Stomach (tissue), 9 donors: ENCODE data around the gene CYB5A. TPM values are rescaled to one million over a fixed set of nuclear protein-coding genes. Genes with fewer than 3 reads are reported as not detected.
"Not testable (repeated sequence)": the region's sequence is repeated elsewhere in the genome, so short reads cannot be mapped to it uniquely, and the experiment has no call there.

ENCODE experiments used
- DNase-seq, 2 donors: peaks; one replicate each; pipeline versions ENCODE4 v3.0.0 to v3.0.0-alpha.2; 2013 to 2019
- H3K27ac ChIP-seq, 5 donors: fragments of 200-600 bp in 4 of 5; sonication (generic) in 4 of 5; one replicate each; pipeline ENCODE4 v1.5.1; 2013 to 2019; ENCODE audit warnings: mild to moderate bottlenecking in 1 of 5, moderate library complexity in 1 of 5
- H3K27me3 ChIP-seq, 3 donors: fragments of 200-600 bp; sonication (generic); one replicate each; pipeline ENCODE4 v1.5.1; 2017 to 2019; ENCODE audit warnings: mixed run types in 1 of 3
- H3K36me3 ChIP-seq, 4 donors: fragments of 200-600 bp; sonication (generic); 1 replicate in 3 of 4; 2 replicates in 1 of 4; pipeline ENCODE4 v1.5.1; 2016 to 2019
- H3K4me1 ChIP-seq, 4 donors: fragments of 200-600 bp; sonication (generic); one replicate each; pipeline ENCODE4 v1.5.1; 2016 to 2019
- H3K4me3 ChIP-seq, 4 donors: fragments of 200-600 bp; sonication (generic) in 3 of 4; one replicate each; pipeline ENCODE4 v1.5.1; 2016 to 2019; ENCODE audit warnings: mild to moderate bottlenecking in 1 of 4
- H3K9me3 ChIP-seq, 4 donors: fragments of 200-600 bp; sonication (generic); one replicate each; pipeline ENCODE4 v1.5.1; 2016 to 2019
- EP300 ChIP-seq: sonication (generic); formaldehyde crosslinking; IDR thresholded peaks from one replicate; pipeline ENCODE4 v1.6.1; 2017; ENCODE audit warnings: antibody characterized with exemption
- POLR2A ChIP-seq, 4 donors: fragments of 450-650 bp; IDR thresholded peaks; one replicate each; pipeline ENCODE4 v1.6.1; 2016; ENCODE audit warnings: antibody characterized with exemption in 4 of 4, control low read depth in 2 of 4, mild to moderate bottlenecking in 1 of 4, moderate library complexity in 1 of 4
- POLR2AphosphoS5 ChIP-seq, 3 donors: sonication (generic); formaldehyde crosslinking; IDR thresholded peaks; one replicate each; pipeline ENCODE4 v1.6.1; 2016; ENCODE audit warnings: antibody characterized with exemption in 3 of 3
- WGBS, 5 donors: extraction: QIAGEN DNeasy Blood & Tissue Kit in 3 of 5; methylation state at CpG; one replicate each; pipeline versions ENCODE4 v1.1.5 to v1.1.7; 2013 to 2018; 5-methylcytosine and 5-hydroxymethylcytosine counted together
- intact Hi-C: fragments of 100-400 bp; cut with DNase I; formaldehyde crosslinking; loops from one replicate; pipeline ENCODE4 v1.15.1; 2023; ENCODE audit warnings: low total_unique reads
- polyA plus RNA-seq, 3 donors: library from polyadenylated mRNA; stranded (reverse); fragments of 200-250 nt; gene quantifications; one replicate each; pipeline ENCODE4 v1.2.3, GENCODE V29; 2013
- total RNA-seq, 5 donors: library from RNA; depleted of rRNA; stranded (reverse); fragments of >200 nt; gene quantifications; one replicate each; pipeline versions ENCODE4 v1.1.0 to v1.2.3, GENCODE V29; 2014 to 2016
- TF ChIP-seq, protein P1 (sequence below), 7 experiments: fragments of 450-650 bp in 4 of 7; fragments of 200-600 bp in 3 of 7; sonication (generic) in 3 of 7; IDR thresholded peaks; one replicate each; pipeline ENCODE4 v1.5.1; 2016 to 2019; ENCODE audit warnings: antibody characterized with exemption in 7 of 7, control low read depth in 2 of 7, mild to moderate bottlenecking in 1 of 7
- donor health status: healthy with polysubstance abuse.
- donor health status: Bipolar disorder and iron deficiency.
- donor health status: healthy.

Gene CYB5A
- total and polyA plus RNA-seq, 8 donors = 75.9 to 450 (median 114) TPM

DNA sequence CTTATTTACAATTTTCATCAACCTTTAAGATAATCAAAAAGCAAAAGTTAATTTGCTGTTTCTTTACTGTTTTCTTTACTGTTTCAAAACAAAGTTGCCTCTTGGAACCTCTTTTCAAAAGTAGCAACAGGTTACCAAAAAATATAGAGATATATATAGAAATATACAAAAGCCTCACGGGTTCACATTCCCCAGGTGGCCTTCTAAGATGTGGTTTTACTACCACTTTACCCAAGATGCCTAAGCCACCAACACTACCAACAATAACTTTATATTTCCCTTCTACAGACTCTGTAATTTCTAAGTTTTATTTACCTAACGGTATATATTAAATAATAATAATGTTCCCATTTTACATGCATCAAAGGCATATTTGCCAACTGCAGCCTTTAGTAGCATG lies 4.9 kb downstream of the CYB5A start:
- TF ChIP-seq EP300 = no peak
- no peak for TF ChIP-seq POLR2A (IDR thresholded peaks at IDR 0.05)
- no peak for TF ChIP-seq POLR2AphosphoS5 (IDR thresholded peaks at IDR 0.05)
- TF ChIP-seq, protein P1, sequence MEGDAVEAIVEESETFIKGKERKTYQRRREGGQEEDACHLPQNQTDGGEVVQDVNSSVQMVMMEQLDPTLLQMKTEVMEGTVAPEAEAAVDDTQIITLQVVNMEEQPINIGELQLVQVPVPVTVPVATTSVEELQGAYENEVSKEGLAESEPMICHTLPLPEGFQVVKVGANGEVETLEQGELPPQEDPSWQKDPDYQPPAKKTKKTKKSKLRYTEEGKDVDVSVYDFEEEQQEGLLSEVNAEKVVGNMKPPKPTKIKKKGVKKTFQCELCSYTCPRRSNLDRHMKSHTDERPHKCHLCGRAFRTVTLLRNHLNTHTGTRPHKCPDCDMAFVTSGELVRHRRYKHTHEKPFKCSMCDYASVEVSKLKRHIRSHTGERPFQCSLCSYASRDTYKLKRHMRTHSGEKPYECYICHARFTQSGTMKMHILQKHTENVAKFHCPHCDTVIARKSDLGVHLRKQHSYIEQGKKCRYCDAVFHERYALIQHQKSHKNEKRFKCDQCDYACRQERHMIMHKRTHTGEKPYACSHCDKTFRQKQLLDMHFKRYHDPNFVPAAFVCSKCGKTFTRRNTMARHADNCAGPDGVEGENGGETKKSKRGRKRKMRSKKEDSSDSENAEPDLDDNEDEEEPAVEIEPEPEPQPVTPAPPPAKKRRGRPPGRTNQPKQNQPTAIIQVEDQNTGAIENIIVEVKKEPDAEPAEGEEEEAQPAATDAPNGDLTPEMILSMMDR (IDR thresholded peaks at IDR 0.05) = no peak
- intact Hi-C loops = no loop called here
- peaks cover 69 to 96% (median 89%) of the 10 kb centered on the region in 4 donors for H3K4me1 ChIP-seq
- no peaks in the 10 kb centered on the region for H3K9me3 ChIP-seq
- WGBS, 5 donors = 83 to 96% (median 93%) methylated on average over 2 of the region's 2 CpGs
- no peaks in the 10 kb centered on the region for H3K27me3 ChIP-seq
- no peak overlapping the region for H3K4me3 ChIP-seq
- peak overlapping the region in 4 of 5 donors; percentile 84 to 92 (median 86) for H3K27ac ChIP-seq
- no peak for DNase-seq
- no peaks in the 10 kb centered on the region for H3K36me3 ChIP-seq

DNA sequence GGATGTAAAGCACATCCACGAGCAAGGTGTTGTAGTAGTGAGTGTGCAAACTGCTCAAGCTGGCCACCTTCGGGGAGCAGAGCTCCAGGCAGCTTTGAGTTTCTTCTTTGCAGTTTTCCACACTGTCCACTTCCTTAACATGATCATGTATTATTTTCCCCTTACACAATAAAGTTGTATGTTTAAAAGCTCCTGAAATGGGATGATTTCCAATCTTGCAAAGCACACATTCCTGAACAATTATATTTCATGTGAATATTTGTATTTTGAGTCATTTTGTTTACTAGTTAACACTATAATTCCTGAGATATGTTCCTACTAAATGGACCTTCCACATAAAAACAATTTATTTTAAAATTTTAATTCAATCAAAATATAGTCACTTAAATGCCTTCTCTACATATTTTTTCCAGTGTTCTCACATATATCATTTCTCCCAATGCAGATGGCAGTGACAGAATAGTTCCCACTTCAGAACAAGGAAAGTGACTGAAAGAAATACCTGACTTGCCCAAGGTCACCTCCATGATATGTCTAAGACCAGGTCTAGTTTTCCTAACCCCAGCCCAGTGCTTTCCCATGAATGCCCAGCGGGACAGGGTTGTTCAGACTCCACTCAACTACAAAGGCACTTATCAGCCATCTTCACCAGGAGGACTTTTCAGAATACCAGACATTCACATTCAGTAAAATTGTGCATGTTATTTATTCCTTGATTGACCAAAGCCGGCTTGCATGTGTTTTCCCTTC lies 5.5 kb downstream of the CYB5A start:
- Histone ChIP-seq H3K27me3 (no peaks in the 10 kb centered on the region), H3K4me1 (peaks cover 75 to 100% (median 91%) of the 10 kb centered on the region in 4 donors), H3K4me3 (no peak overlapping the region), H3K9me3 (no peaks in the 10 kb centered on the region), H3K36me3 (no peaks in the 10 kb centered on the region), H3K27ac (peak overlapping the region; percentile 79 to 92 (median 85))
- DNase-seq = peak in 1 of 2 donors; percentile 30
- WGBS, 5 donors = 46 to 66% (median 61%) methylated on average over 4 of the region's 4 CpGs
- TF ChIP-seq, protein P1 (IDR thresholded peaks at IDR 0.05) = no peak
- TF ChIP-seq POLR2AphosphoS5 (IDR thresholded peaks at IDR 0.05) = peak in 1 of 3 donors; percentile 14
- intact Hi-C loops = no loop called here

DNA sequence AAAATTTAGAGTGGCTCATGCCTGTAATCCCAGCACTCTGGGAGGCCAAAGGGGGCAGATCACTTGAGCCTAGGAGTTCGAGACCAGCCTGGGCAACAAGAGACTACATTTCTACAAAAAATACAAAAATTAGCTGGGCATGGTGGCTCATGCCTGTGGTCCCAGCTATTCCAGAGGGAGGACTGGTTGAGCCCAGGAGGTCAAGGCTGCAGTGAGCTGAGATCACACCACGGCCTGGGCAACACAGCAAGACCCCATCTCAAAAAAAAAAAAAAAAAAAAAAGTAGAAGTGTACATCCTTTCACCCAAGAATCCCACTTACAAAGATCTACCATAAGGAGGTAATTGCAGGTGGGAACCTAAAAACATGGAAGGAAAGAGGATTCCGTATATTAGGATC lies 6.2 kb downstream of the CYB5A start:
- H3K9me3 ChIP-seq, H3K36me3 ChIP-seq, H3K4me3 ChIP-seq, DNase-seq, H3K27me3 ChIP-seq, intact Hi-C loops: not testable (repeated sequence)
- Histone ChIP-seq H3K4me1 (peaks cover 79 to 100% (median 89%) of the 10 kb centered on the region in 4 donors), H3K27ac (peak overlapping the region; percentile 63 to 92 (median 84))
- WGBS, 5 donors = 79 to 93% (median 89%) methylated on average over 3 of the region's 3 CpGs

DNA sequence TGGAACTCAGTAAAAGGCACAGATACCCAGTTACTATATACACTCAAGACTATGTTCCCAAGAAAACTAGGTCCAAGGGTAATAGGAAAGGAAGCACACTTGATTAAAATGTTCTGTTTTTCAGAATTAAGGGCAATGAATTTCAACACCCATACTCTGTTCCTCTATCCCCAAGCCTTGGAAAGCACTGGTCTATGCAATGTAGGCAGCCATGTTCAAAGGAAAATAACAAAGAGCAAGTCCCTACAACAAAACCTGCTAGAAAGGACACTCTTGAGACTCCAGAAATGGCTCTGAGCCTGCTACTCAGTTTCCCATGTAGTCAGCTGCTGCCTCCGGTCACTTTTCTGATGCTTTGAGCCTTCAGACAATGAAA lies 6.8 kb downstream of the CYB5A start:
- TF ChIP-seq, protein P1 (IDR thresholded peaks at IDR 0.05) = no peak
- TF ChIP-seq EP300 (no peak), POLR2A (IDR thresholded peaks at IDR 0.05) (no peak), POLR2AphosphoS5 (IDR thresholded peaks at IDR 0.05) (no peak)
- H3K9me3 ChIP-seq = no peaks in the 10 kb centered on the region
- 93 to 100% (median 98%) methylated on average over 1 of the region's 1 CpG for WGBS, 5 donors
- no peak overlapping the region for H3K4me3 ChIP-seq
- no peak for DNase-seq
- intact Hi-C loops = no loop called here
- H3K4me1 ChIP-seq = peaks cover 76 to 94% (median 83%) of the 10 kb centered on the region in 4 donors
- H3K27ac ChIP-seq = peak overlapping the region; percentile 79 to 92 (median 84)
- no peaks in the 10 kb centered on the region for H3K36me3 ChIP-seq
- H3K27me3 ChIP-seq = no peaks in the 10 kb centered on the region
